Endometrium (tissue), 2 donors: ENCODE results near the gene INPP5J.

Source experiments
- FAIRE-seq: peaks from 2 replicates; lab custom pipeline; 2012; peaks lifted over from hg19 to GRCh38; lab: Jason Lieb, UNC
- donor health status: control.
- donor health status: control.

INPP5J gene

DNA sequence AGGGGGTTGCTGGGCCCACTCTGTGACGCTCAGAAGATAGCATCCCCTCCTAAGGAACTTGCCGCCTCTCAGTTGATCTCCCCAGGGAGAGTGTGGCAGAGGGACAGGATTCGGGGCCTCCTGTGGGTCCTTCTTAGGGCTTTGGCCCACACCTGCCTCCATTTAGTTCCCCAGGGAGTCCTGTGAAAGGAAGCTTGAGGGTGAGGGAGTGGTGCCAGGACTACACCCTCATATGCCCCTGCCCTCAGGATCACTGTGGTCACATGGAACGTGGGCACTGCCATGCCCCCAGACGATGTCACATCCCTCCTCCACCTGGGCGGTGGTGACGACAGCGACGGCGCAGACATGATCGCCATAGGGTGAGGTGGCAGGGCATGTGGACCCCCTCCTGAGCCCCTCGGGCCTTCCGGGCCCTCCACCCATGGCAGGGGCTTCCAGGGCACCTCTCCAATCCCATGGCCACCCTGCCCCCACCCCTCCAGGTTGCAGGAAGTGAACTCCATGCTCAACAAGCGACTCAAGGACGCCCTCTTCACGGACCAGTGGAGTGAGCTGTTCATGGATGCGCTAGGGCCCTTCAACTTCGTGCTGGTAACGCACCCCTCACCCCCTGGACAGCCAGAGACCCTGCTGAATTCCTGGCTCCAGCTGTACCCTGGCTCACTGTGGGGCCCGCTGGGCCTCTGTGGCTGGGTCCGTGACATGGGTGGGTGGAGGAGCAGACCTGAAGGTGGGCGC lies 3.5 kb downstream of the INPP5J start:
- no peak for FAIRE-seq

DNA sequence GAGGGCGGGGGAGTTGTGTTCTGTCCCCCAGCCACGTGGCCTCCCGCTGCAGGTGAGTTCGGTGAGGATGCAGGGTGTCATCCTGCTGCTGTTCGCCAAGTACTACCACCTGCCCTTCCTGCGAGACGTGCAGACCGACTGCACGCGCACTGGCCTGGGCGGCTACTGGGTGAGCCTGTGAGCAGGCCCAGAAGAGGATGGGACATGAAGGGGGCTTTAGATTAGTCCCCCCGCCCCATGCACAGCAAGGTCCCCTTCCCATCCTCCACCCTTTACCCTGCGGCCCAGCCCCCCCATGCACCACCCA lies 4.1 kb downstream of the INPP5J start:
- no peak for FAIRE-seq

DNA sequence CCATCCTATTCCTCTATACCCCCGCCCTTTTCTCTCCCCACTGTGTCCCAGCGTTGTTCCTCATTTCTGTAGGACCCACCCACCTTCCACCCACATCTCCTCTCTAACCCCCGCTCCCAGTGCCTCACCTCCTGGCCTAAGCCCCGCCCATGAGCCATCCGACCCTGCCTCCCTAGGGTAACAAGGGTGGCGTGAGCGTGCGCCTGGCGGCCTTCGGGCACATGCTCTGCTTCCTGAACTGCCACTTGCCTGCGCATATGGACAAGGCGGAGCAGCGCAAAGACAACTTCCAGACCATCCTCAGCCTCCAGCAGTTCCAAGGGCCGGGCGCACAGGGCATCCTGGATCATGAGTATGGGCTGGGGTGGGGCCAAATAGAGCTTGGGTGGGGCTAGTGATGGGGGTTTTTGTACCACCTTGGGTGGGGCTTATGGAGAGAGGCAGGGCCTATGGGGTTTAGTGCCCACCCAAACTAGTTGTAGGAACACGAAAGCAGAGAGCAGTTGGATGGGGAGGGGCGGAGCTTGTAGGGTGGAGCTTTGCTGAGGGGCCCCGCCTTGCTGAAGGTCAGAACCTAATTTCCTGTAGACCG lies 4.5 kb downstream of the INPP5J start:
- FAIRE-seq: no peak

DNA sequence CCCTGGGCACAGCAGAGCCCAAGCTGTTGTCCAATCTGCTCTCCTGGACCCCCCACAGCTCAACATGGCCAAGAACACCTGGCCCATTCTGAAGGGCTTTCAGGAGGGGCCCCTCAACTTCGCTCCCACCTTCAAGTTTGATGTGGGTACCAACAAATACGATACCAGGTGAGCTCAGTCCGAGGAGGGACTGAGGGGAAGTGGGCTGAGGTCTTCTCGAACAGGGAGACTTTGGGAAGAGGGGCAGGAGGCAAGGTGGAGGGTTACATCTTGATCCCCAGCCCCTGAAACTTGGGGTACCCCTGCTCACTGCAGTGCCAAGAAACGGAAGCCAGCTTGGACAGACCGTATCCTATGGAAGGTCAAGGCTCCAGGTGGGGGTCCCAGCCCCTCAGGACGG lies 5.4 kb downstream of the INPP5J start:
- no peak for FAIRE-seq

DNA sequence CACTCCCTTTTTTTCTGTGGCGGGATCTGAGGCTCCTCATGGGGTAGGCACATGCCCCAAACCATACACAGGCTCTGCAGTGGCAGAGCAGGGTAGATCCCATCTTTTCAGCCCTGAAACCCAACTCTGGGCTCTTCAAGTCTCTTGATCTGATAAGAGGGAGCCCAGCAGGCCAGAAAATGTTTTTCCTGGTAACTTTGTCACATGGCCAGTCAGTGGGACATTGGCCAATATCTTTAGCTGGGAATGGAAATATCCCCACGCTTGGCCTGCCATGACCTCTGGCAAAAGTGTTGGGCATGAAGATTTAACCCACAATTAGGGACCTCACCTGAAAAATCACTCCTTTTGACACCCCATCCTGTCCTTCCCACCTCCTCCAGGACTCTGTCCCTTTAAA lies 8.1 kb downstream of the INPP5J start:
- no peak for FAIRE-seq

DNA sequence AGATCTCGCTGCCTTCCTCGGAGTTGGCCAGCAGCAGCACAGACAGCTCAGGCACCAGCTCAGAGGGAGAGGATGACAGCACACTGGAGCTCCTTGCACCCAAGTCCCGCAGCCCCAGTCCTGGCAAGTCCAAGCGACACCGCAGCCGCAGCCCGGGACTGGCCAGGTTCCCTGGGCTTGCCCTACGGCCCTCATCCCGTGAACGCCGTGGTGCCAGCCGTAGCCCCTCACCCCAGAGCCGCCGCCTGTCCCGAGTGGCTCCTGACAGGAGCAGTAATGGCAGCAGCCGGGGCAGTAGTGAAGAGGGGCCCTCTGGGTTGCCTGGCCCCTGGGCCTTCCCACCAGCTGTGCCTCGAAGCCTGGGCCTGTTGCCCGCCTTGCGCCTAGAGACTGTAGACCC lies 11.1 kb downstream of the INPP5J start:
- FAIRE-seq: no peak

DNA sequence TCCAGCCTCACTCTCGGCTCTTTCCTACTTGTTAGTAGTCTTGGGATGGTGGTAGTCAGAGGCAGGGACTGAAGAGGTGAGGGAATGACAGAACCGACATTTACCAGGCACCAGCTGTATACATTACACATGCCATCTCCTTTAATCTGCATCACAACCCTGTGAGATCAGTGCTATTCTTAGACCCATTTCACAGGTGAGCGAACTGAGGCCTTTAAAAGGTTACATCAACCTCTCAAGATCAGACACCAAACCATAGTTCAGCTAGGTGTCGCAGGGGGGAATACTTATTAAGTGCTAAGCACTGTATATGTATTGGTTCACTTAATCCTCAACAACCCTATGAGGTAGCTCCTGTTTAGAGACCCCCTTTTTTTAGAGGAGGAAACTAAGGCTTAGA lies 11.9 kb downstream of the INPP5J start:
- no peak for FAIRE-seq

DNA sequence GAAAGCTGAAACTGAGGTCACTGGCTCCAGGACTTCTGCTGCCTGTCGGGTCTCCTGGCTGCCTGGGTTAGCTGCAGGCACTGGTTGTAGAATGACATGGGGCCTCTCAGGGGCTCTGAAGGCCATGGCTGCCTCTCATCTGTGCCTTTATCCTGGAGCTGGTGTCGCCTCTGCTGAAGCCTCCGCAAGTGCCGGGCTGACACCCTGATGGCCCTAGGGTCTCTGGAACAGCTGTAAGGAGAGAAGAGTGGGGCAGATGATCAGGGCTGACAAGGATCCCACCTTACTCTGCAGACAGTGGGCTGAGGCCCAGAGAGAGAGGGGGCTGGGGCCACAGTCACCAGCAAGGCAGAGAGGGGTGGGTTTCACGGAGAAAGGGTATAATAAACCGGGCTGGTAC lies 12.9 kb downstream of the INPP5J start:
- FAIRE-seq: no peak

DNA sequence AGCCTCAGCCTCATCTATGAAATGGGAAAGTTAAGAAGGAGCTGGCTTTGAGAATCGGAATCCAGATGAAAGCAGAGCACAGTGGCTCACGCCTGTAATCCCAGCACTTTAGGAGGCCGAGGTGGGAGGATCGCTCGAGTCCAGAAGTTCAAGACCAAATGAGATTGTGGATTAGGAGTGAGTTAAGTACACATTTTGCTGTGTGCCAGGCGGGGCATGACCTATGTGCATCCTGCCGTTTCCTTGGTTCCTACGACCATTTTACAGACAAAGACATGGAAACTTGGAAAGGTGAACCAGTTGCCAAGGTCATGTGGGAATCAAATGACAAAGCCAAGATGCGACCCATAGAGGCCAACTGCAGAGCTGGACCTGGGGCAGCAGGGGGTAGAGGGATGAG lies 13.4 kb downstream of the INPP5J start:
- no peak for FAIRE-seq

DNA sequence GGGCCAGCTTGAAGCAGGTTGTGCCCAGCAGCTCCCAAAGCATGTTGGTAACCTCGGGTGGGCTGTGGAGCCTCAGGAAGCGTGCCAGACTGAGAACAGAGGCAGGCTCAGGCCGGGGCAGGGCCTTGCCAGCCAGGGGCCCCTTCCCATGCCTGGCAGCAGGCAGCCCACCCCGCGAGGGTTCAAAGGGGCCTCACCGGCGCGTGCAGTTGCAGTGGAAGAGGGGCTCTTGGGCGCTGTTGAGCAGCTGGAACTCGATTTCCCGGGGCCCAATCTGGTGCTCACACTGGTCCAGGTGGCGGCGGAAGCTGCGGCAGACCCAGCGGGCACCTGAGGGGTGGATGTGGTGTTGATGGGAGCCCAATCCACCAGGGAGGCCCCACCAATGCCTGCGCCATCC lies 13.9 kb downstream of the INPP5J start:
- no peak for FAIRE-seq

DNA sequence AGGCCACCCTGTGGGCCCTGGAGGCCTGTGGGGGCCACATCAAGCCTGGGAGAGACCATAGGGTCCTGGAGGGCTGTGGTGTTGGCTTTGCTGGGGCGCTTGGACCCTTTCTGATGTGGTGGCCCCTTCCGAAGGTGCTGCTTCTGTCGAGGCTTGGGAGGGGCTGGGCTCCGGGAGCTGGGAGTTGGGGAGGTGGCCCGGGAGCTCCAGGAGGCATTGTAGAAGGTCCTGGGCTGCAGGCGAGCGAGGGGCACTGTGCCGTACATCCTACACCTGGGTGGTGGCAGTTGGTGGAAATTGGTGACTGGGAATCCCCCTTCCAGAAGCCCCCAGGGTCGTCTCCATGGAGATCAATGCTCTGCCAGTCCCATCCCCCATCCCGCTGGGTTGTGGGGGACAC lies 15.0 kb downstream of the INPP5J start:
- no peak for FAIRE-seq

DNA sequence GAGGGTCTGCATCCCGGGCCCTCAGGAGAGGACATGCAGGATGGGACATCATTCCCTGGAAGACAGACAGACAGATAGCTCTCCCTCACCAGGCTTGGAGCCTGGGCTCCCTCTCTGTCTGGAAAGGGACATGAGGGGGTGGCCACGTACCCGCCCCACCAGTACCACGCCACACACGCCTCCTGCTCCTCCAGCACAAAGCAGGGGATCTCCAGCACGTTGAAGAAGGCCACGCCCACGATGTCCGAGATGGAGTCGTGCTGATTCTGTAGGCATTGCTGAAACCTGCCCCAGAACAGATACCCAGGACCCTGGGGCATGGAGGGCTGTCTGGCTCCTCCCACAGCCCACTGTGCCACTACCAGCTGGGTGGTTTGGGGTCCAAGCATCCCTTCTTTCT lies 15.4 kb downstream of the INPP5J start:
- no peak for FAIRE-seq

DNA sequence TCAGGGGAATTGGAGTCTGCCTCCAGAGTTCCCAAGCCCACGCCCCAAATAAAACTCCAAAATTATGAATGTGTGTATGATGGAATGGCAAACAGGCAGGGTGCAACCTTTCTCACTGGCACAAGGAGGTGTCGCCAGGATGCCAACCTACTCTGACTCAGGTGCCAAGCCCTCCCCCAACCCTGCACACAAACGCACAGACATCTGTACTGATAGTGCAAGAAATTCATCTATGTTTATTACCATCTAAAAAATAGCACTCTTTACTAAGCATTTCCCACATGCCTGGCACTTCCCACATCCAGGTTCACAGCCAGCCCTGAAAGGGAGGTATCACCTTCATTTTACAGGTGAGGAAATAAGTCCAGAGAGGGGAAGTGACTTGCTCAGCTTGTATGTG lies 16.3 kb downstream of the INPP5J start:
- FAIRE-seq: no peak

DNA sequence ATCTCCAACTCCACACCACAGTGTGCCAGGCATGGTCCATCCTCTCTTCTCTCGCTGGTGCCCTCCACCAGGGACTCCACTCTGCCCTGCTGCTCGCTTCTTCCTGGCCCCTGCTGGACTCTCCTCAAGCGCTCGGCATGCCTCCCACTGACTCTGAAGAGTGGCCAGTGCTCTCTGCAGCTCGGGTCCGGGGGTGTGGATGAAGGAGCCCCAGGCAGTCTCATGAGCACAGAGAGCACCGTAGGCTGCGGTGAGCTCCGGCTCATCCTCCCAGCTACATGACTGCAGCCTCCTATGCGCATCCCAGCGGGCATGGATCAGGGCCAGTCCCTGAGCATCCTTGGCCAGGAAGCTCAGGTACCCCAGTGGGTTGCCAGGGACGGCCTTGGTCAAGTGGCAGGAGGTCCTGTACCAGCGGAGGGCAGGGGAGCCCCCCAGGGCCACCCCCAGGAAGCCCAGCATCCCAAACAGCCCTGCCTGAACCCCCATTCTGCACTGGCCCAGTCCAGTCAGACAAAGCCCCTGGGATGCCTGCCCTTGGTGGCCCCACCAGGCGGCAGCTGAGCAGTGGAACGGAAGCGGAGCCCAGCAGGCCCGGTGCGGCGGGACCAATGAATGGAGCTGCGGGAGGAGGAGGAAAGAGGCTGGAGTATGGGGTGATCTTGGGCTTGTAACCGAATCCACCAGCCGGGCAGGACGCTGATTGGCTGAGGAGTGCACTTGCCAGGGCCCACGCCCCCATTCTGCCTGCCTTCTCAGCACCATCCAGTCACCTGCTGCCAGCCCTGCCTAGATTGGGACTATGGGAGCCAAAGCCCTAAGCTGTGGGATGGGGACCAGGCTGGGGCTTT lies 17.3 kb downstream of the INPP5J start, which contains the start of gene PLA2G3:
Gene PLA2G3, minus strand, starts transcription at position 643 of the 851 bp plus-strand sequence. Its CDS starts 154 bp downstream, at position 489.
- FAIRE-seq: no peak

DNA sequence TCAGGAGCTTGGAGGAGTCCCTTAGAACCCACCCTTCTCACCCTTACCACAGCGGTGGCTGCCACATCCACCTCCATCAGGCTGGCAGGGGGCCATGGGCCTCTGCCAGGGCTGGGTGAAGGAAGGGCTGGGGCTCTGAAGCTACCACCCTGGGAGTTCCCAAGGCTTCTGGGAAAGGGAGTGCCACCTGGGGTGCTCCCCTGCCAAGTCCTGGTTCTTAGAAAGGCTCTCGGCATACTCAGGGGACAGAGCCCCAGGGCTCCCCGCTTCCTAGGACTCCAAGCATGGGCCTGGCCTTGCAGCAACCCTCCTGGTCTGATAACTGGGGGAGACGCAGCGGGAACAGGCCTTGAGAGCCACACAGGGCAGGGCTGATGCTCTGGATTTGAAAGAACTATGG lies 18.0 kb downstream of the INPP5J start:
- no peak for FAIRE-seq

DNA sequence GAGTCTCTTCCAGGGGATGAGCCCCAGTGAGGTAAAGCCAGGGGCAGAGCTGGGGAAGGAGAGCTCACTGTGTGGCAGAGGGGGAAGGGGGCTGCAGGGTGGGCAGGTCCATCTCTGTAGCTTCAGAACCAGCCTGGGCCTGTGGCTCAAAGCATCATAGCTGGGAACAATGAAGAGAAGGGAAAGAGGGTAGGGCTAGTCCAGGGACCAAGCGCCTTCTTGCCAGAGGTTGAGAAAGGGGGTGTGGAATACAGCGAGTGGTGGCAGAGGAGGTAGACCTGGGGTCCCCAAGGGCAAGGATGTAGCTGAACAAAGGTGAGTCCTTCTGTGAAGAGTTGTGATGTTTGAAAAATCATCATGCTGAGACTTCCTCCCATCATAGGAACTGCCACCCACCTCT lies 18.8 kb downstream of the INPP5J start:
- FAIRE-seq: no peak

DNA sequence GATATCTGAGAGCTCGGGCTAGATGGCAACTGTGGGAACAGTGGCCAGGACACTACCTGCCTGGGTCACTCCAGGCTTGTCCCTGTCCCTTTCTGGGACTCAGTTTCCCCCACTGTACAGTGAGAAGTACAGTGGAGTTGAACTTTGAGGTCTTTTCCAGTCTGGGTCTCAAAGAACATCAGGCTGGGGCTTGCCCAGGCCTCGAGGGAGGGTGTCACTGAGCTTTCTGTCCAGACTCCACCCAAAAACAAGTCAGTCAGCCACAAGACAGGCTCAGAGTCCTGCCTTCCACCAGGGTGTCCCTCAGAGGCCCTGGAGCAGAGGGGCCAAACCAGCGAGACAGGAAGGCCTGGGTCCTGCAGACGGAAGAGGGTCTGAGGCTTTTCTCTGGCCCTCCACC lies 19.5 kb downstream of the INPP5J start:
- FAIRE-seq: no peak

DNA sequence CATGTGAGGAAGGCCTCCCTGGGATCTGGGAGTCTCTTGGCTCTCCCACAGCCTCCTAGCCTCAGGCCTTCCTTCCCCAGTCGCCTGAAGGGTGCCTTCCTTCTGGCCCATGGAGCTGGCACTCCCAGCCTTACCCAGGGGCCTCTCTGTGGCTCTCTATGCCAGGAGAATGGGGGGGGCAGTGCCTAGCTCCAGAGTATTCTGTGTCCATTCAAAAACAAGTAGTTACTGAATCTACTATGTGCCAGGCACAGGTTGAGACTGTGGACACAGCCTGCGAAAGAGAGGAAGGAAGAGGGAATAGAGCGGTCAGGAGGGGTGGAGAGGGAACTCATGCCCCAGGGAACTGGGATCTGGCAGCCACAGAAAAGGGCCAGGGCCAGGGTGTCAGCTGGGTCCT lies 20.3 kb downstream of the INPP5J start:
- FAIRE-seq: no peak

DNA sequence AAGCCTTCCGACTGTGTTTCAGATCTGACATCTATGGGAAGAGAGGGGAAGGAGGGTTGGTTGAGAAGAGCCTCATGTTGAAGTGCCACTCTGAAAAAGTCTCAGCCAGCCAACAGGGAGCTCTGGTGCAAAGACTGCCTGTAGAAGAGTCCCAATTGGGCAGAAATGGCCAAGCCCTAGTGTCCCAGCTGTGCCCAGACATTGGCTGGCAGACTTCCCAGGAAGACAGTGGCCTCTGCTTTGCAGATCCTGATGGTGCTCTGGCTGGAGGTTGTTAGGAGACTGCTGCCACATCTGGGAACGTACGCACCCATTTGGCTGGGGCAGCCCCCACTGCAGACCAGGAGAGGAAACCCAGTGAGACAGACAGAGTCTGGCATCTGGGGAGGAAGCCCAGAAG lies 20.8 kb downstream of the INPP5J start:
- FAIRE-seq: no peak

DNA sequence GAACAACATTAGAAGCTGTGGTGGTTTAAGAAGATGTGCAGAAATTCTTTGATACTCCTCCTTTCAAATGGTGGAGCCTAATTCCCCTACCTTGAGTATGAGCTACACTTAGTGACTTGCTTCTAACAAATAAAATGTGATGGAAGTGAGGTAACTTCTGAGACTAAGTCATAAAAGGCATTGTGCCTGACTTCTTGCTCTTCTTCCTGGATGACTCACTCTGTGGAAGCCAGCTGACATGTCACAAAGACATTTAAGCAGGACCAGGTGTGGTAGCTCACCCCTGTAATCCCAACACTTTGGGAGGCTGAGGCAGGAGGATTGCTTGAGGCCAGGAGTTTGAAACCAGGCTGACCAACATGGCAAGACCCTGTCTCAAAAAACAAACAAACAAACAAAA lies 21.5 kb downstream of the INPP5J start:
- FAIRE-seq: no peak

DNA sequence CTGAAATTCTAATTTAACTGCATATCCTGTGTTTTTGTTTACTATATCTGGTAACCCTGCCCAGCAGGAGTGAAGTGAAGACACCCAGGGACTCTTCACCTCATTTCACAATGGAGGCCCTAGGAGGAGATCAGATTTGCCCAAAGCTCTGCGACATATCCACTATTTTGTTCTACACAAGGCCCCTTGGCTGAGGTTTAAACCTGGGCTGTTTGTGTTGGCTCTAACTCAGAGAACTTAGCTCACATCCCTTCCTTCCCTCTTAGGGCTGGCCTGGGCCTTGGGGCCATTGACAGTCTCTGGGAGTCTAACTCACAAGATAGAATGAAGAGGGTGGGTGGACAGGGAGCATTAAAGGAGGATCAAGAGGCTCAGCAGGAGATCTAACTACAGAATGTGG lies 25.7 kb downstream of the INPP5J start:
- FAIRE-seq: no peak

DNA sequence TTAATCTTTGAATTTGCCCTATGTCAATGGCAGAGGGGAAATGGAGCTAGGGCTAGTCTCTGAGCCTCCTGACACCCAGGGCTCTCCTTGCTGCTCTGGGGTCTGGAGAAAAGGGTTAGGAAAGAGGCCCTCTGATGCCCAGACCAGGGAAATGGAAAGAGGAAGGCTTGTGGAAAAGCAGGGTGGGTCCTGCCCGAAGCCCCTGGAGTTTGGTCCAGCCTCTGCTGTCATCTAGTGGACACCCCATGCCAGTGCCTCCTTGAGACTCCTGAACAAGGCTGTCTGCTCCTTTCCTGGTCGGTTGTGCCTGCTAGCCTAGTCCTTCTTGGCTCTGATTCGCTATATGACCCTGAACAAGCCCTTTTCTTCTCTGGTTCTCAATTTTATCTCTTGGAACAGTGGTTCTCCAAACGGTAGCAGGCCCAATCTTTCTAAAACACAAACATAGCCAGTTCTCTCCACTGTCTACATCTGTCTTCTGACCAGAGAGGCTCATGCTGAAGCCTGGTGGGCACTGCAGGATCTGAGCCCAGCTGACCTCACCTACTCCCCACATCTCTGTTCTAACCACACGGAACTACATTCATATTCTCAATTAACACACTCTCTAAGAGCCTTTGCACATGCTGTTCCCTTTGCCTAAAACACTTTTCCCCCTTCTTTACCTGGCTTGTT lies 26.3 kb downstream of the INPP5J start:
- no peak for FAIRE-seq

DNA sequence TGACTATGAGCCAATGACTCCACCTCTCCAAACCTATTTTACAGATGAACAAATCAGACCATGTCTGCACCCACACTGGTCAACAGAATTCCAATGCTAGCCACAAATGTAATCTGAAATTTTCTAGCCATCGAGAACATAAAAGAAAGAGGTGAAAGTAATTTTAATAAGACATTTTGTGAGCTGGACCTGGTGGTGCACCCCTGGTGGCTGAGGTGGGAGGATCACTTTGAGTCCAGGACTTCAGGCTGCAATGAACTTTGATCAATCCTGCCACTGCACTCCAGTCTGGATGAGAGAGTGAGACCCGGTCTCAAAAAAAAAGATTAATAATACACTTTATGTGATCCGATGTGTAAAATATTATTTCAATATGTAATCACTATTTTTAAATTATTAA lies 27.8 kb downstream of the INPP5J start:
- FAIRE-seq: no peak
